MM.1S (cell line): ENCODE measurements around the gene GJB6.

Experiments used
- DNase-seq: peaks from one replicate; pipeline ENCODE4 v3.0.0-alpha.2; 2015
- H2AFZ ChIP-seq: fragments of 300-600 bp; sonication (generic); 2 replicates; pipeline ENCODE4 v1.6.0; 2016; ENCODE audit warnings: antibody characterized with exemption, low read length
- H3F3A ChIP-seq: fragments of 300-600 bp; sonication (generic); 2 replicates; pipeline ENCODE4 v1.6.1; 2016; ENCODE audit warnings: mild to moderate bottlenecking, antibody characterized with exemption, low read length, moderate library complexity, mixed read lengths; ENCODE audit not compliant: insufficient read depth
- H3K27ac ChIP-seq: fragments of 300-600 bp; sonication (generic); 2 replicates; pipeline ENCODE4 v1.5.1; 2016; ENCODE audit warnings: mild to moderate bottlenecking, low read length
- H3K27me3 ChIP-seq: fragments of 300-600 bp; sonication (generic); replicated peaks from 2 replicates; pipeline ENCODE4 v1.6.0; 2016; ENCODE audit warnings: low read length; ENCODE audit not compliant: insufficient read depth
- H3K36me3 ChIP-seq: fragments of 300-600 bp; sonication (generic); replicated peaks from 2 replicates; pipeline ENCODE4 v1.6.1; 2016; ENCODE audit warnings: mild to moderate bottlenecking, low read length, mixed read lengths; ENCODE audit not compliant: insufficient read depth
- H3K4me1 ChIP-seq: fragments of 300-600 bp; sonication (generic); 2 replicates; pipeline ENCODE4 v1.6.1; 2016; ENCODE audit warnings: low read length, mixed read lengths
- H3K4me2 ChIP-seq: fragments of 300-600 bp; sonication (generic); 2 replicates; pipeline ENCODE4 v1.6.0; 2016; ENCODE audit warnings: low read depth, low read length
- H3K4me3 ChIP-seq: fragments of 300-600 bp; sonication (generic); 2 replicates; pipeline ENCODE4 v1.5.1; 2016; ENCODE audit warnings: low read length, mixed read lengths
- H3K79me2 ChIP-seq: fragments of 300-600 bp; sonication (generic); 2 replicates; pipeline ENCODE4 v1.6.1; 2016; ENCODE audit warnings: mixed run types, low read length, mixed read lengths
- H3K9ac ChIP-seq: fragments of 300-600 bp; sonication (generic); 2 replicates; pipeline ENCODE4 v1.6.1; 2016; ENCODE audit warnings: low read length, mixed read lengths
- H3K9me2 ChIP-seq: fragments of 300-600 bp; sonication (generic); replicated peaks from 2 replicates; pipeline ENCODE4 v1.6.1; 2016; ENCODE audit warnings: mild to moderate bottlenecking, low read length, mixed read lengths; ENCODE audit not compliant: insufficient read depth
- H3K9me3 ChIP-seq: fragments of 300-600 bp; sonication (generic); replicated peaks from 2 replicates; pipeline ENCODE4 v1.6.1; 2016; ENCODE audit warnings: mild to moderate bottlenecking, low read length, mixed read lengths; ENCODE audit not compliant: insufficient read depth
- H4K20me1 ChIP-seq: fragments of 300-600 bp; sonication (generic); 2 replicates; pipeline ENCODE4 v1.6.1; 2016; ENCODE audit warnings: mild to moderate bottlenecking, low read length, moderate library complexity, mixed read lengths; ENCODE audit not compliant: insufficient read depth
- CTCF ChIP-seq: fragments of 300-600 bp; sonication (generic); IDR thresholded peaks from 2 replicates; pipeline ENCODE4 v1.5.1; 2016; ENCODE audit warnings: antibody characterized with exemption, low read length, mixed read lengths
- EZH2 ChIP-seq: fragments of 300-600 bp; sonication (generic); optimal IDR thresholded peaks from 2 replicates; pipeline ENCODE3; 2017; ENCODE audit warnings: low read depth, mild to moderate bottlenecking, antibody characterized with exemption, low read length, mixed read lengths
- EZH2phosphoT487 ChIP-seq: fragments of 300-600 bp; sonication (generic); IDR thresholded peaks from 2 replicates; pipeline ENCODE4 v1.6.1; 2018; ENCODE audit warnings: antibody characterized with exemption, low read length

The GJB6 gene

DNA sequence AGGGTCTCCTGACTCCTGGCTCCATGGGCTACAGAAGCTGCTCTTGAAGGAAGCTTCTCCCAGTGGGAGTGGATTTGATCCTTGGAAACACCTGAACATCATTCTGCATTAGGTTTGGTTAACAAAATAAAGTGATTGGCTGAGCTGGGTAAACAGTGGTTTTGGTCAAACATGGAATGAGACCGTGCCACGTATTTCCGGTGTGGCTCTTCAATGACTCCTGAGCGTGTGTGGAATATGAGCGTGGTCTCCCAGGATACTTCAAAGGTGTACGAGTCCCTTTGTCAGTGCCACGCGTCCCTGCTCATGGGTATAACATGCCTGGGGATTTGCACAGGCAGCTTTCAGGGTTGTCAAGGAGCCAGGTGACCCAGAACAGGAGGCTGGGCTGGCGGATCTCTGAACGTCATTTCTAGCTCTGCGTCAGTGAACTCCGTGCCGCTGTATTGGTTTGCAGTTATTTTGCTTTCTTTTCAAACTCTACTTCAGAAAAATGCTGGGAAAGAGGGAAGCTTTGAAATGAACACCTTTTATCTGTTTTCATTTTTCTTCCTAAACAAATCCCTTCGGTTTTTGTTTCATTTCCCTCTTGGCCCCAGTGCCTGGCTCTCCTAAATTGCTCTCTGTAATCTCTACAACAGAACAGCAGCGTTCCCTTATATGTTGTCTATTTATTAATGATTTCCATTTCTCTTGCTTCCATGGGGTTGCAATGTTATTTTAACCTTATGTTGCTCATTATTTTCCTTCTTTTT, 26.3 kb upstream of the GJB6 start:
- H2AFZ ChIP-seq, result no peak overlapping the region
- TF ChIP-seq CTCF (no peak), EZH2phosphoT487 (no peak), EZH2 (no peak)

GRCh38 chr13:20254076-20254475, 22.0 kb upstream of the GJB6 start:
- no peaks in the 10 kb centered on the region for H3K4me1 ChIP-seq
- H3K27ac ChIP-seq, result no peak overlapping the region
- no peak overlapping the region for H3K4me2 ChIP-seq
- H3K9ac ChIP-seq, result no peak overlapping the region
- no peaks in the 10 kb centered on the region for H3F3A ChIP-seq
- no peak for DNase-seq
- H3K4me3 ChIP-seq, result no peak overlapping the region
- H3K36me3 ChIP-seq, result no peaks in the 10 kb centered on the region
- H3K9me3 ChIP-seq, result no peaks in the 10 kb centered on the region
- no peaks in the 10 kb centered on the region for H3K27me3 ChIP-seq
- H3K79me2 ChIP-seq, result no peaks in the 10 kb centered on the region
- H3K9me2 ChIP-seq, result no peaks in the 10 kb centered on the region
- H2AFZ ChIP-seq, result no peak overlapping the region
- TF ChIP-seq EZH2, result no peak
- no peak for TF ChIP-seq CTCF
- TF ChIP-seq EZH2phosphoT487, result no peak
- H4K20me1 ChIP-seq, result no peaks in the 10 kb centered on the region

More for the DNA sequence above, 26.3 kb upstream of the GJB6 start:
- Histone ChIP-seq H4K20me1 (no peaks in the 10 kb centered on the region), H3K9me3 (no peaks in the 10 kb centered on the region), H3K4me2 (no peak overlapping the region), H3K27ac (no peak overlapping the region), H3K4me1 (no peaks in the 10 kb centered on the region), H3K27me3 (no peaks in the 10 kb centered on the region), H3K36me3 (no peaks in the 10 kb centered on the region), H3K79me2 (no peaks in the 10 kb centered on the region), H3K4me3 (no peak overlapping the region), H3K9ac (no peak overlapping the region), H3K9me2 (no peaks in the 10 kb centered on the region), H3F3A (no peaks in the 10 kb centered on the region)
- no peak for DNase-seq

DNA sequence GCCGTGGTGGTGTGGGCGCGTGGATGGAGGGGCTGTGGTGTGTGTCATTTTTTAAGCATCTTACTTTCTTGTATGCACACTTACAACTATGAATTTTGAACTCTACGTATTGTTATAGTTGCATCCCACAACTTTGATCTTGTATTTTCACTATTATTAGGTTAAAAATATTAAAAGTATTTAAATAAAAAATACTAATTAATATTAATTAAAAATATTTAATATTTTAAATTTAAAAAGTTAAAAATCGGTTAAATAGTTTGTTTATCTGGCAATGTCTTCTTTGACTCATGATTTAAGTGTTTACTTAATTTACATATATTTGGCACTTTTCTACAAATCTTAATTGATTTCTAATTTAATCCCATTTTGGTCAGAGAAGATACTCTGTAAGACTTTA, 17.8 kb upstream of the GJB6 start:
- Histone ChIP-seq H3K4me1 (no peaks in the 10 kb centered on the region), H3K9me2 (no peaks in the 10 kb centered on the region), H3K27me3 (no peaks in the 10 kb centered on the region), H3K9ac (no peak overlapping the region), H3K4me3 (no peak overlapping the region), H3K36me3 (no peaks in the 10 kb centered on the region), H3K79me2 (no peaks in the 10 kb centered on the region), H3K27ac (no peak overlapping the region), H3K4me2 (no peak overlapping the region), H3K9me3 (no peaks in the 10 kb centered on the region), H2AFZ (no peak overlapping the region), H4K20me1 (no peaks in the 10 kb centered on the region), H3F3A (no peaks in the 10 kb centered on the region)
- DNase-seq, result no peak
- TF ChIP-seq EZH2 (no peak), CTCF (no peak), EZH2phosphoT487 (no peak)
